ENCODE measurements around the gene HAPLN3.

- TF ChIP-seq, protein P1, sequence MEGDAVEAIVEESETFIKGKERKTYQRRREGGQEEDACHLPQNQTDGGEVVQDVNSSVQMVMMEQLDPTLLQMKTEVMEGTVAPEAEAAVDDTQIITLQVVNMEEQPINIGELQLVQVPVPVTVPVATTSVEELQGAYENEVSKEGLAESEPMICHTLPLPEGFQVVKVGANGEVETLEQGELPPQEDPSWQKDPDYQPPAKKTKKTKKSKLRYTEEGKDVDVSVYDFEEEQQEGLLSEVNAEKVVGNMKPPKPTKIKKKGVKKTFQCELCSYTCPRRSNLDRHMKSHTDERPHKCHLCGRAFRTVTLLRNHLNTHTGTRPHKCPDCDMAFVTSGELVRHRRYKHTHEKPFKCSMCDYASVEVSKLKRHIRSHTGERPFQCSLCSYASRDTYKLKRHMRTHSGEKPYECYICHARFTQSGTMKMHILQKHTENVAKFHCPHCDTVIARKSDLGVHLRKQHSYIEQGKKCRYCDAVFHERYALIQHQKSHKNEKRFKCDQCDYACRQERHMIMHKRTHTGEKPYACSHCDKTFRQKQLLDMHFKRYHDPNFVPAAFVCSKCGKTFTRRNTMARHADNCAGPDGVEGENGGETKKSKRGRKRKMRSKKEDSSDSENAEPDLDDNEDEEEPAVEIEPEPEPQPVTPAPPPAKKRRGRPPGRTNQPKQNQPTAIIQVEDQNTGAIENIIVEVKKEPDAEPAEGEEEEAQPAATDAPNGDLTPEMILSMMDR (IDR thresholded peaks at IDR 0.05) = no peak
- TF ChIP-seq EZH2 (IDR thresholded peaks at IDR 0.05) (no peak), EZH2phosphoT487 (IDR thresholded peaks at IDR 0.05) (no peak)
Measured at GRCh38 chr15:88906130-88906529, 10.8 kb upstream of the HAPLN3 start.
